NCI-H2196 treated with DMSO at 0.1 percent for 48 hours (cell line): Measurements from ENCODE around the gene CLEC4F.
A peak's percentile ranks its signal among the peaks of the same experiment; 100 is the strongest.

Experiments used
- DNase-seq: peaks from one replicate; lab custom pipeline; 2025; ENCODE audit not compliant: unreplicated experiment; lab: John Stamatoyannopoulos, UW

The CLEC4F gene

DNA sequence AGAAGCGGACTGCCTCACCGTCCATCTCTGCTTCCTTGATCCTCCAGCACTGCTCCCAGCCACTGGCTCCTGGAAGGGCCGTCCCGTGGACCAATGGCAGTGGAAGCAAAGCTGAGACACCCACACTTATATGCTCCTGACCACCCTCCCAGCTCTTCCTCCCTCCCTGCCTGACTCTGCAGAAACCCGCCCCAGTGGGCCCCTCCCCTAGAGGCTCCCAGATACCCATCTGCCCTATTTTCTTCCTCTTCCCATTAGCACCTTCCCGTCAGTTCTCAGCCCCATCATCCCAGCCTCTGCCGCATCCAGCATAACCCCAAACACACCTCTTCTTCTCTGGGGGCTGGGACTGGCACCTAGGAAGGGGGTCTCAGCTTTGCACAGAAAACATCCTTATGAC, at the start of gene CLEC4F:
CLEC4F (minus strand) TSS at position 101 of the 400 bp plus-strand sequence; CDS start at position 25, 76 bp downstream.
- no peak for DNase-seq

GRCh38 chr2:70868970-70869369, 48.6 kb upstream of the CLEC4F start:
- no peak for DNase-seq

- peak; percentile 16 for DNase-seq
Observed at GRCh38 chr2:70861777-70862625, 41.6 kb upstream of the CLEC4F start.

- no peak for DNase-seq
Observed at GRCh38 chr2:70855667-70856066, 35.3 kb upstream of the CLEC4F start.

DNA sequence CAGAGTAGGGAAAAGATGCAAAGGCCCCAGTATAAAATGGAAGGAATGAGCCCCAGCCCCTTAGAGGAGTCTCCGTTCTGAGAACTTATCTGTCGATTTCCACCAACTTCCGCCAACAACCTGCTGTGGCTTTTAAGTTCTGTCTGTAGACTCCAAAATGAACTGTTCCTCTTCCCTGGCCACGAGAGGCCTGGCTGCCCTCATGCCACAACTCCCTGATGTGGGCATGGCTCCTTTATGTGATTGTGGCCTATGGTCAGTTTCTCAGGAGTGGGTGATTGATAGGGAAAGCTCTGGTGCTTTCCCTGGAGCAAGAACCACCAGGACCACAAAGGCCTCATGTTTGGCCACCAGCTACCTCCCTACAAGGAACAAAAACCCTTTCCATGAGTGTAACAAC, 34.0 kb upstream of the CLEC4F start:
- DNase-seq = no peak

- DNase-seq = no peak
Observed at GRCh38 chr2:70852824-70853223, 32.4 kb upstream of the CLEC4F start.

- no peak for DNase-seq
Observed at GRCh38 chr2:70851704-70852103, 31.3 kb upstream of the CLEC4F start.

DNA sequence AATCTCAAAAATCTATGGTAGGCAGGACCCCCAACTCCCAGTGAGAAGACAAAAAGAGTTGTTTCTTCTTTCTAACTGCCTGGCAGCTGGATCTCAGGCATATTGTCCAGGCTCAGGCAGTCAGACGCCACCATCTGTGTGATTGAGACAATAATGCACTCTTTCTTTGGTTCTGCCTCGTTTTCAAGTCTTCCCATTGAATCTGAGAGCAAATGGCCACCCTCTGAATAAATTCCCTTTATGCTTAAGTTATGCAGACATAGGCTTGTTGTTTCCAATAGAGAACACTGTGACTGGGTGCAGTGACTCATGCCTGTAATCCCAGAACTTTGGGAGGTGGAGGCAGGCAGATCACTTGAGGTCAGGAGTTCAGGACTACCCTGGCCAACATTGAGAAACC, 30.5 kb upstream of the CLEC4F start:
- DNase-seq = no peak

DNA sequence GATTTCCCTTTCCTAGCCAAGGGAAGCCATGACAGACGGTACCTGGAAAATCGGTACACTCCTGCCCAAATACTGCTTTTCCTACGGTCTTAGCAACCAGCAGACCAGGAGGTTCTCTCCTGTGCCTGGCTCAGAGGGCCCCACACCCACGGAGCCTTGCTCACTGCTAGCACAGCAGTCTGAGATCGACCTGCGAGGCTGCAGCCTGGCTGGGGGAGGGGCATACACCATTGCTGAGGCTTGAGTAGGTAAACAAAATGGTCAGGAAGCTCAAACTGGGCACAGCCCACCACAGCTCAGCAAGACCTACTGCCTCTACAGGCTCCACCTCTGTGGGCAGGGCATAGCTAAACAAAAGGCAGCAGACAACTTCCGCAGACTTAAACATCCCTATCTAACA, 22.0 kb upstream of the CLEC4F start:
- no peak for DNase-seq

DNA sequence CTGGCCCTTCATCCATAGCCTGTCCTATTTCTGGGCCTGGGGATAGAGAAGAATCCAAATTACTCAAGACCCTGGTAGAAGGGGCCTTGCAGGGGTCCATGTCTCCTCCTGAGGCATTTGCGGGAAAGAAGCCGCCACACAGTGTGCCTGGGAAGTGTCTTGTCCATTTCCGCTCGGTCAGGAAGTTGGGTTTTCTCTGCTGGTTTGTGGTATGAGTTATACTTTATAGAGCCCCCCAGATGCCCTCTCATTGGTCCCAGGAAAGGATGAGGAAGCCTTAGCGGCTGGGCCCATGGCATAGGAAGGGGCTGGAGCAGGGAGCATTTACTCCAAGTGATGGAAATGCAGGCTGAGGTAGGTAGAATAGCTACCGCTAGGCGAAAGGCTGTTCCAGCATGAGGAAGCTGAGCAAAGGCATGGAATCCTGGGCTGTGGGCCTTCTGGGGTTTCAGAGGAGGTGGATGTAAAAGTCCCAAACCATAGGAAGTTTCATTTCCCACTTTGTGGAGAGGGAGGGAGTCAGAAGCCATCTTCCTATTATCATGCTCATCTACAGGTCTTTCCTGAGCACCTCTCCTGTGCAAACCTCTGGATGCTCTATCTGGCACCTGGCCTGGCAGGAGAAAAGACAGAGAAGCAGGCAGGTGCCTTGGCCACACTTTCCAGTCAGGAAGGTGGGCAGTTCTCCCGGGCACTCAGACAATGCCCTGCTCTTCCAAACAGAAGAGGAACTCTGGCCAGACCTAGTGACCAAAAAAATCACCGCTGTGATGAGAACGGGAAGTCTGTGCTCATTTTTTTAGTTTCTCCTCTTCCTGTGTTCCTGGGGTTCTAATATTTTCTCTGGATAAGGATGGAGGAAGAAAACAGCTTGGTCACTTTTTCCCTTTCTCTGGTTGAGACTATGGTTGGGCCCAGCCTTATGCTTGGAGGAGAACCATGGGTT, 17.9 kb upstream of the CLEC4F start:
- no peak for DNase-seq

- no peak for DNase-seq
Observed at GRCh38 chr2:70835643-70836042, 15.2 kb upstream of the CLEC4F start, which contains the start of gene CD207. TSS of gene CD207 (minus strand) at chr2:70835816. CDS start at chr2:70835776, 40 bp downstream.

DNA sequence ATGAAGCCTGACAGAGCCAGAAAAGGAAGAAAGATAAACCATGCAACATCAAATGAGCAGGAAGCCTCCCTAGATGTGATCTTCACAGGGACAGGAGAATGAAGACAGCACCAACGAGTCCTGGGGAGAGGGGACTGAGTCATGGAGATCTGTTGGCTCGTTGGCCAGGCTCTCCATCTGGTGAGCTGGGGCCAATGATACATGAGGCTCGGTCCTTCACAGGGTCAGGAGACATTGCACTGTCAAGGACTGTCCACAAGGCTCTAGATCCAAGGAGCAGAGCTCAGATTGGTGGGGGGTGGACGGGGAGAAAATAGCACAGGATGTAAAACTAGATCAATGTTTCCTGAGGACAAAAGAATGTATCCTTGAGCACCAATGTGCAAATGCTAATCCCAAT, 14.5 kb upstream of the CLEC4F start:
- no peak for DNase-seq

- no peak for DNase-seq
Observed at GRCh38 chr2:70834106-70834505, 13.7 kb upstream of the CLEC4F start.

GRCh38 chr2:70833246-70833645, 12.8 kb upstream of the CLEC4F start:
- DNase-seq = no peak

DNA sequence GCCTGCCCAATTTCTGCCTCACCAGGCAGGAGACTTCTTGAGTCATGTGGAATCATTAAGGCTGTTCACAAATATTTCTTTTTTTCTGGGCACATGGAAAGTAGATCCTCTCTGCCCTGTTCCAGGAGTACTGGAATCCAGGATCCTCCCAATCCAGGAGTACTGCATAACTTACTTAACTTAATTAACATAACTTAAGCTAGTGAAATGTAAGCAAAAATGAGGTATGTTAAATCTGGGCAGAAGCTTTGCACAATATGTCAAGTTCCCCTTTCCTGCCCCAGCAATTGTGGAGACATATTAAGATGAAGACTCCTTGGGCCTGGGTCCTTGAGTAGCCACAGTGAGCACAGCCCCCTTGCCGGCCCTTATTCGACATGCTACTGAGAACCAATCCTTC, 12.0 kb upstream of the CLEC4F start:
- no peak for DNase-seq

GRCh38 chr2:70831861-70832260, 11.5 kb upstream of the CLEC4F start:
- no peak for DNase-seq

- DNase-seq = no peak
Observed at GRCh38 chr2:70830366-70830765, 10.0 kb upstream of the CLEC4F start.

DNA sequence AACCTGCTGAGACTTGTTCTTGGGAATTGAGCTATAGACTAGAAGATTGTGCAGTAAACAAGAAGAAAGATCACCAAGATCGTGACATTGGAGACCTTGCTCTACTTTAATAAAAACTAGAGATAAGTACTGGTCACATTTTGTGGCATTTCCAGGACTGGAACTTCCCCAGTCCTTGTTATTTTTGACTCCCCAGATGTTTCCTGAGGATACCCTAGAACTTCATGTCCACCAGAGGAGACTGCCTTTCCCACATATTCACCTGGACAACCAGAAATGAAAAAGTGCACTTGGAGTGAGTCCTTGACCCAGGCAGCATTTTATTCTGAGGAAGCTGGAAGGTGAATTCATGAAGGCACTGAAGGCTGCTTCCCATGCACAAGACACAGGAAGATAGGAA, 9.5 kb upstream of the CLEC4F start:
- DNase-seq = no peak

GRCh38 chr2:70828914-70829824, 8.8 kb upstream of the CLEC4F start:
- DNase-seq = no peak

- DNase-seq = no peak
Observed at GRCh38 chr2:70828115-70828514, 7.7 kb upstream of the CLEC4F start.

DNA sequence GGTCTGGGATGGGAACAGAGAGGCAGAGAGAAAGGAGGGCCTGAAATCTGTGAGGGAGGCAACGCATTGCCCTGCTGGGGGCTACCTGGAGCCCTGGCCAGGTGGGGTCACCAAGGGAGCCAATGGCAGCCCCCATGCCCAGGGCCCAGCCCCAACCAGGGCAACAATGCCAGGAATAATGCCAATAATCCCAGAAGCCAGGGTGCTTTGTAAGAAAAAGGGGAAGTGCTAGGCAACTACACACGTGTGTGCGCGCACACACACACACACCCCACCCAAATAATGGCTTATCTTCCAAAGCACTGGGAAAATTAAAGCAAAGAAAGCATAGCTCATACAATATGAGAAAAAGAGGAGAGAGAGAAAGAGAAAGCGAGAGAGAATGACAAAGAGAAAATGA, 7.0 kb upstream of the CLEC4F start:
- DNase-seq = no peak
